Panc1 (cell line): ENCODE measurements around the gene RTP5.

Source experiments
- CTCF ChIP-seq: fragments of 450-650 bp; IDR thresholded peaks from 2 replicates; pipeline ENCODE4 v1.5.1; 2017; ENCODE audit warnings: mild to moderate bottlenecking
- POLR2AphosphoS5 ChIP-seq: IDR thresholded peaks from 2 replicates; pipeline ENCODE4 v1.6.1; 2012; ENCODE audit warnings: mild to moderate bottlenecking, low read depth, low read length, moderate library complexity
- REST ChIP-seq, 2 experiments: IDR thresholded peaks; 2 replicates each; pipeline ENCODE4 v1.6.1; 2011 to 2012; ENCODE audit warnings: low read depth in 2 of 2, control low read depth in 1 of 2, low read length in 1 of 2, mild to moderate bottlenecking in 1 of 2, moderate library complexity in 1 of 2; ENCODE audit not compliant: insufficient read depth in 1 of 2
- SIN3A ChIP-seq: IDR thresholded peaks from 2 replicates; pipeline ENCODE4 v1.6.1; 2012; ENCODE audit warnings: low read depth, mild to moderate bottlenecking, low read length, moderate library complexity, borderline replicate concordance; ENCODE audit not compliant: insufficient read depth

- no peak for TF ChIP-seq CTCF
- no peak for TF ChIP-seq POLR2AphosphoS5
- TF ChIP-seq REST (IDR thresholded peaks at IDR 0.05; ENCODE audit: insufficient read depth in 1 of 2, low read depth in 2 of 2, low read length in 1 of 2) = no peak
- TF ChIP-seq SIN3A = no peak
Observed at GRCh38 chr2:241870081-241870541, 582 bp downstream of the RTP5 start.
